KG1 (cell line): ENCODE measurements around the gene JMJD4.

Experiments used
- DNase-seq: peaks from one replicate; lab custom pipeline; 2025; lab: John Stamatoyannopoulos, UW

Gene JMJD4, protein sequence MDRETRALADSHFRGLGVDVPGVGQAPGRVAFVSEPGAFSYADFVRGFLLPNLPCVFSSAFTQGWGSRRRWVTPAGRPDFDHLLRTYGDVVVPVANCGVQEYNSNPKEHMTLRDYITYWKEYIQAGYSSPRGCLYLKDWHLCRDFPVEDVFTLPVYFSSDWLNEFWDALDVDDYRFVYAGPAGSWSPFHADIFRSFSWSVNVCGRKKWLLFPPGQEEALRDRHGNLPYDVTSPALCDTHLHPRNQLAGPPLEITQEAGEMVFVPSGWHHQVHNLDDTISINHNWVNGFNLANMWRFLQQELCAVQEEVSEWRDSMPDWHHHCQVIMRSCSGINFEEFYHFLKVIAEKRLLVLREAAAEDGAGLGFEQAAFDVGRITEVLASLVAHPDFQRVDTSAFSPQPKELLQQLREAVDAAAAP

DNA sequence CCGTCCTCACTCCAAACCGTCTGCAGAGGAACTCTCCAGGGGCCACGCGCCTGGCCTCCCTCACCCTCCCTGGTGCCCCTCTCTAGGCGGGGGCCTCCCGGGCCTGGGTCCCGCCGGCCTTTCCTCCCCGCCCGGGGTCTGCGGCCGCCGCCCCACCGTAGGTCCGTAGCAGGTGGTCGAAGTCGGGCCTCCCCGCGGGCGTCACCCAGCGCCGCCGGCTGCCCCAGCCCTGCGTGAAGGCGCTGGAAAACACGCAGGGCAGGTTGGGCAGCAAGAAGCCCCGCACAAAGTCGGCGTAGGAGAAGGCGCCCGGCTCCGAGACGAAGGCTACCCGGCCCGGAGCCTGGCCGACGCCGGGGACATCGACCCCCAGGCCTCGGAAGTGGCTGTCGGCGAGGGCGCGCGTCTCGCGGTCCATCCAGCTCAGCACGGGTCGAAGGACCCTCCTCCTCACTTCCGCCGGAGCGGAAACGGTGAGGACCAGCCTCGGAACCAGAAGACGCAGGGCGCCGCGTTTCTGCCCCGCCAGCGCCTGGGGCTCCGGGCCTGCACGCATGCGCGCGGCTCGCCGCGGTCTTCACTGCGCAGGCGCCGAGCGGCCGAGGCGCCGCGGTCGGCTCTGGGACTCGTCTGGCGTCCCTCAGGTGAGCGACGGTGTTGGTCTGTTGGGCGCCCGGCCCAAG, at the start of gene JMJD4, which contains the start of gene SNAP47:
JMJD4 (minus strand) TSS at position 447 of the 683 bp plus-strand sequence; CDS start at position 418, 29 bp downstream.
SNAP47 (plus strand) TSS at position 580 of the 683 bp plus-strand sequence. CDS start 12,302 bp downstream, outside the sequence.
- peak; percentile 97 for DNase-seq

DNA sequence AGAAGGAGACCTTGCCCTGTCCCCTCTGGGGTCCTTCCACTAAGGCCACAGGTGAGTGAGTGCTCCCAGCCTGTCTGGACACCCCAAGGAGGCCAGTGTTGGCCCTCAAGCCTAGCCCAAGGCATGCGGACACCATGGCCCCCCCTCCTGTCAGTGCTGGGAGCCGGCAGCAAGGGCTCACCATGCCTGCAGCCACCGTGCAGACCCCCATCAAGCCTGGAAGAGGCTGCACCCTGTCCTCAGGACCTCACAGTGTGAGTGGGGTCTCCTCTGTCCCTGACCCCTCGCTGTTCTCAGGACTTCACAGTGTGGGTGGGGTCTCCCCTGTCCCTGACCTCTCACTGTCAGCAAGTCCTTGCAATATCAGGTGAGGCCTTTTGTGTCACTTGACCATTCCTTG, 47.1 kb upstream of the JMJD4 start:
- no peak for DNase-seq

DNA sequence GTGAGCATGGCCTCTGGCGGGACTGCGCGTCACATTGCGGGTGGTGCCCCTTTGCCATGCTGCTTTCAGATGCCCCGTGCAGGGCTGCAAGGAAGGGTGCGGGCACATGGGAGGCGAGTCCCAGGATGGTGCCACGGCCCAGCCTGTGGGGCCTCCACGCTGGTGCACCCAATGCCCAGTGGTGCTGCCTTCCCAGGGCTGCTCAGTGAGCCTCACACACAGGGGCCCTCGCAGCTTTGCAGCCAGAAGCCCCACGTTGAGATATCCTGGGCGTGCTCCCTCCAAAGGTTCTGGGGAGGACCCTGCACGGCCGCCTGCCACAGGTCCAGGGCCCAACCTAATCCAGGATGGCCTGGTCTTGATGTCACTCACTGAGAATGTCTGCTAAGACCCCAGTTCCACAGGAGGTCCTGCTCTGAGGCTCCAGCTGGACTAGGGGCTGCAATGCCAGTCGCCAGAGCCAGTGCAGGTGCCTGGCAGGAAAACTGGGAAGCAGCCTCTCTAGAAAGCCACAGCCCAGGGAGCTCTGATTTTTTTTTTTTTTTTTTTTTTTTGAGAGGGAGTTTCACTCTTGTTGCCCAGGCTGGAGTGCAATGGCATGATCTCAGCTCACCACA, 46.3 kb upstream of the JMJD4 start:
- no peak for DNase-seq

DNA sequence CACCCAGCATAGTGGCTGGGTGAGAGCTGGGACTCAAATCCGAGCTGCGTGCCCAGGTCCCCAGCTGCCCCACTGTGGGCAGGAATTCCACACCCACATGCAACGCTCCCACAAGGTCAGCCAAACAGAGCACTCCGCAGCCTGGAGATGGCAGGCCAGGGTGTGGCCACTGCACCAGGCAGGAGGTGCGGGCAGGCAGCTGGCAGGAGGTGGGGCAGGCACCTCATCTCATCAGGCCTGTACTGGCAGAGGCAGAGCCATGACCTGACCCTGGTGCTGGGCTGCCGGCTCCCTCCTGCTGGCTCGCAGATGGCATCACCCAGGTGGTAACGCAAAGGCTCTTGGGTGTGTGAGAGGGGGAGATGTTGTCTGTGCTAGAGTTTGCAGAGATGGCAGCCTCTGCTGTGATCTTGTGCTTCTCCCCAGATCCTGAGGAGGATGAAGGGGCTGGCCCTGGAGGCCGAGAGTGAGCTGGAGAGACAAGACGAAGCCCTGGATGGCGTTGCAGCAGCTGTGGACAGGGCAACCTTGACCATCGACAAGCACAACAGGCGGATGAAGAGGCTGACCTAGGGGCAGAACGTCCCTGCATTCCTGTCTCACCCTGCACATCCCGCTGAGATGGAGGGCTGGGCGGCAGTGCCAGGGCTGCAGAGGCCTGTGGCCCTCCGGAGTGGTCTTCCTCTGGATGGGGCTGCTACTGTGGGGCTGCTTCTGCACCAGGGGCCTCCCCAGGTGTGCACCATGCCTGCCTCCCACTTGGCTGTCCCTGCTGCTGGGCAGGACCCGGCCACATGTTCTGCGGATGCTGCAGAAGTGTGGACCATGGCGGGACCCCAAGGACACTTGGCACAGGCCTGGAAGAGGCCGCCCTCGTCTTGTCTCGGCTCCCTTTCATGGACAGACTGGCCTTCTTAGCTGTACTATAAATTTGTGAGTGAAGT, 45.3 kb upstream of the JMJD4 start:
- no peak for DNase-seq

DNA sequence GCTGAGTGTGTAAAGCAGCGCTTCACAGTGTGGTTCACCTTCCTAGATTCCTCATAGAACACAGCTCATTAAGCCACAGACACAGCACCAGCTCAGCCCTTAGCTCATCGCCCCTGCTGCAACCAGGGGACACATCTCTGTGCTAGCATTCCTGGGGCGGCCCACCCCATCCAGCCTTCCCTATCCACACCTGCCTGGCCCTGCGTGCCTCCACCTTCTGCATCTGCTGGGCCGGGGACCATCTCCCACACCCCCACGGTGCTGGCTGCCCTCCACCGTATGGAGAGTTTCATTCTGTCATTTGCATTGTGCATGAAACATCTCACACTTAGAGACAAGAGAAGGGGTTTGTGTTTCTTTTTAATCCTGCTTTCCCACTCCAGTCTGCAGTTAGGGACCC, 44.6 kb upstream of the JMJD4 start:
- no peak for DNase-seq

DNA sequence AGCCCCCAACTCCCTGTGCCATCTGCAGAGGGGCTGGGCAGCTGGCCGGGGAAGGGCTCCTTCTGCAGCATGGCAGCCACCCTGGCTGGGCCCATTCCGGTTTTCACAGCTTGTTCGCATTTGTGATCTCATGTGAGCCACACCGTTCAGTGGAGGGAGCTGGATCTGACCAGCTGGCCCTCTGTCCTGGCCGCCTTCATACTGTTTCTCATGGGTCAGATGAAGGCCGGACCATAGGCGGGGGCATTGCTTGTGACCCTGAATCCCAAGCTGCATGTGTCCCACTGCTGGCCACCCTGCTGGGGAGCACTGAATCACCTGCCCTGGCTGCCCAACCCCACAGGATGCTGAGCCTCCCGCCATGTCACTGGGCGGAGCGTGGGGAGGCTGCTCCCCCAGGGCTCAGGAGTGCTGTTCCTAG, 43.9 kb upstream of the JMJD4 start:
- no peak for DNase-seq

DNA sequence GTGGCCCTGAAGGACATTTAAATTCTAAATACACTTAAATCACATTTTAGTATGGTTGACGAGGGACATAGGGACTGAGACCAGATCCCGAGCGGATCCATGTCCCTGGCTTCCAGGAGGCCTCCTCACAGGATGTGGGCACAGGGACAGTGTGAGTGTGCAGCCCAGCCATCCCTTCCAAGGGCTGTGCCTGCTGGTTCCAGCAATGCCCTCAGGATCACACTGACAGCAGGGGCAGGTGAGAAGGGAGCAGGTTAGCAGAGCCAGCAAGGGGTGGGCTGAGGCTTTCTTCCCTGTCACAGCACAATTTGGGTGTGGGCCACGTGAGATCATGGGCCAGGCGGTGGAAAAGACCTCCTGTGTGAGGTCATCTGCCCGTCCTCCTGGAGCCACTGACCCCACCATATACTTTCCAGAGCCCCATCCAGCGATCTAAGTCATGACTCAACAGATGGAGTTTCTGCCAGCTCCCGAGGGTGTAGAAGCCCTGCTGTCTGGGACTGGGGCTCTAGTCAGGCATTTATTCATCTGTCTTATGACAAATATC, 43.4 kb upstream of the JMJD4 start:
- no peak for DNase-seq

DNA sequence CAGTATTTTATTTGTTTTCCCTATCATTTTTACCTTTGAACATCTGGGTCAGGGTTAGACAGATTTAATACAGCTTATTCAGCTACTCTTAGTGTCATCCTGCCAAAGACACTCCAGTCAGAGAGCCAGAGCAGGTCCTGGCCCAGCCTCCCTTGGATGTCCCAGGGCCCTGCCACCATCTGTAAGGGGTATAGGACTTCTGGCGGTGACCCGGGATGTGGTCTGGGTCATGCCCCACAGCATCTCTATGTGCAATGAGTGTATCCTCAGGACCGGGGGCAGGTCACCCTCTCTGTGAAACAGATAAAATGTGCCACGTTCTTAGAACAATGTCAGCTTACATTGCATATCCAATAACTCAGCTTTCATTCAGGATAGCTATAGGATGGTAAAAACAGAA, 42.5 kb upstream of the JMJD4 start:
- DNase-seq, result no peak

DNA sequence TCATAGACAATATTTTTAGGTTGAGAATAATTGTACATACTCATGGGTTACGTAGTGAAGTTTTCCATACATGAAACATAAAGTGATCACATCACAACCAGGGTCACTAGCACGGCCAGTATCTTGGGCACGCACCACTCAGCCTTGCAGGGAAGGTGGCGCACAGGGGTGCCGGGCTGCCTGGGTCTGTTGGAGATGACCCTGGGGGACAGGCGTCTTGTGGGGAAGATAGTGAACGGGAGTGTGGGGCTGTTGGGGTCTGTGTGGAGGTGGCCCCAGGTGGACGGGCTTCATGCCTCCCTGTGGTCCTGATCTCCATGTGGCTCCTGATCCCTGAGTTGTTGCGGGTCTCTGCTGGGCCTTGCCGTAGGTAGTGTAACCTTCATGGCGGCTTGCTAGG, 42.1 kb upstream of the JMJD4 start:
- DNase-seq, result no peak

DNA sequence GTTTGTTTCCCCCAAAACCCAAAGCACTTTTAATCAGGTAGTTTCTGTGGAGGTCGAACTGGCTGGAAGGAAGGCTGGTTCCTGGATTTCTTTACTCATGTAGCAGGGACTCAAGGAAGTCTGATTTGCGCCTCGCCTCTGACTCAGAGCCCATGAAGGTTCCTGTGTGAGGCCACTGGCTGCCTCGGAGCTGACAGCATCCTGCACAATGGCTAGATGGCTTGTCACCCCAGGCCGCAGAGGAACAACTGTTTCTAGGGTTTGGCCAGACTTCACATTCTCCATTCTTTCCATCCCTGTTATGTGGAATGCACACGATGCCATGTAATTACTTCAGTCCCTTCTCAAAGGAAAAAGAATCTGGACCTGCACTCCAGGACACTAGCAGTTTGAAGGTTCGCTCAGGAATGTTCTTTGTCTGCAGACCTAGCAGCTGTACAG, 41.2 kb upstream of the JMJD4 start:
- no peak for DNase-seq

DNA sequence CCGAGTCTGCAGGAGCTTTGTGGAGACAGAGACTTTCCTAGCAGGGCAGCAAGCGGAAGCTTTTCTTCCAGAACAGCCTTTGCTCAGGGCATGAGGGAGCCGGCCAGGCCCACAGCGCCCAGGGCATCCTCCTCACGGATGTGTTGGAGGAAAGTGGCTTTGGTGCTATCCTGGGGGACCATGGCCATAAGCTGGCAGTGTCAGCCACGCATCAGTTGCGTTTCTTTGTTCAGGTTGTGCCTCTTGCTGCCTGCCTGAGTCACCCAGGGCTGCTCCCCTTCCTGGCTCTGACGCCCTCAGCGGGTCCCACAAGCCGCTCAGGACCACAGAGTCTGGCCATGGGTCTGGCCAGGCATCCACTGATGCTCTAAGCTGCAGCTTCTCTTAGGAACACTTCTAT, 40.7 kb upstream of the JMJD4 start:
- DNase-seq, result no peak

DNA sequence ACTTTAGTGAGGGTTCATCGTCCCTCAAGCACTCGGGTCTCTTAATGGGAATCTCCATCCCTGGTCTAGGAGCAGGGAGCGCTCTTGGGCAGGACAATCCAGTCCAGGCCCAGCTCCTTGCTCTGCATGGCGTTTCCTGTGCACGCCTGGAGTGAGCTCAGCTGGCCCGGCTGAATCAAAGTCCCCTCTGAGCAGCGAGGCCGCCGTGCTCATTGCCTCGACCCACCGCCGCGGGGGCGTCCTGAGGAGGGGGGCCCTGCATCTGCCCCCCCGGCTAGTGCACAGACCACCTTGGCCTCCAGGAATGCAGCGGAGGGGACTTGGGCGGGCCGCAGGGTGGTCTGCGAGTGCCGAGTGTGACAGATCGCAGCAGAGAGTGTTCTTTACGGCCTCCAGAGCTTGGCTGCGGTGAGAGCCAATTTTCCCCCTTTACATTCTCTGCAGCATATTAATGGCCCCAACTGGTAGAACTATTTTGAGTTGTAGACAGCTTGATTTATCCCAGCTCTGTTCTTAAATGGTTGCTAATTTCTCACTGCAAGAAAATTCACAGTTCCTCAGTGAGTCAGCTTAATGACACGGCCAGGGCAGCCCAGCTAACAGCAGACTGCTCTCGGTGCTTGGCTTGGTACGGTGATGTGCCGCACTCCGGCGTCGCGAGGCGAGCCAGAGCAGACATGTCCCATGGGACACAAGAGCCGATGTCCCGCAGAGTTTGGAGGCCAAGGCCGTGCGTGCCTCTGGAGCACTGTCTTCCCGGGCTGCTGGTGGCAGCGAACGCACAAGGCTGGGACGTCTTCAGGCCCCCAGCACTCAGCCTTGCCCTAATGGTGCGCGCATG, 39.9 kb upstream of the JMJD4 start:
- no peak for DNase-seq

DNA sequence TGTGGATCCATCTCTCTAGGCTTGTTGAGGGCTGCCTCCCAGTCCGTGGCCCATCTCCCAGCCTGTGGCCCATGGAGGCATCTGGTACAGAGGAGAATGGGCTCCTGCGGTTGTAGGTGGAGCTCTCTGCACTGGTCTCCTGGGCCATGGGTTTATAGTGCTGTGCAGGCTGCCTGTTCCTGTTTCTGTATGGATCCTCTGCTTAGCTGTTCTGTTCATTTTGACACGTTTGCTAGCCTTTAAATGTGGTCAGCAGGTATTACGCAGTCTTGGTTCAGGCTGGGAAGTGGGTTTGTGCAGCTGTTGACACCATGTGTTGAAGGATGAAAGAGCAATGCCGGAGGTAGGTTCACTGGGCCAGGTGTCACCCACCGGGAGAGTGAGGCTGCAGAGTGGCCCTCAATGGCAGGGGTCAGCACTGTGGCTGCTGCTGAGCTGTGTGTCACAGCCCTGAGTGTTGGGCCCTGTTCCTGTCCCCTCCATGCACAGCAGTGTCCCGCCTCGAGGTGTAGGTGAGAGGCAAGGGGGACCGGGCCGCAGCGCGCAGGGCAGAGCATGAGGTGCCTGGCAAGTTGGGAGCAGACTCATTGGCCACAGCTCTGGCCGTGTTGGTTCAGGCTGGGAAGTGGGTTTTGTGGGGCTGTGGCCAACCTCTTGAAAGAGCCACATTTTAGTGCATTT, 39.1 kb upstream of the JMJD4 start:
- no peak for DNase-seq

DNA sequence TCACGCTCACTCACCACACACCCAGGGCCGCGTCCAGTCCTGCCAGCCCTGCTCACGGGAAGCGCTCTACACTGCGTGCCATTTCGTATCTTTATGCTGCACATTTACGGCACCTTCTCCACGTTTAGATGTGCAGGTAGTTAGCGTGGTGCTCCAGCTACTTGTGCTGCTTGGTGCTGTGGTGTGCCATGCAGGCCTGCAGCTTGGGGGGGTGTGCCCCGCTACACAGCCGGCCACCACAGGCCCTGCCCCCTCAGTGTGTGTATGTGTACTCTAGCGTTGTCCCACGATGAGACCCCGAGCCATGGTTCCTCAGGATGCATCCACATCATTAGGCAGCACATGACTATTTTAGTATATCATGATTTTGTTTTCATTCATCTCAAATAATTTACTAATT, 38.5 kb upstream of the JMJD4 start:
- DNase-seq, result no peak

DNA sequence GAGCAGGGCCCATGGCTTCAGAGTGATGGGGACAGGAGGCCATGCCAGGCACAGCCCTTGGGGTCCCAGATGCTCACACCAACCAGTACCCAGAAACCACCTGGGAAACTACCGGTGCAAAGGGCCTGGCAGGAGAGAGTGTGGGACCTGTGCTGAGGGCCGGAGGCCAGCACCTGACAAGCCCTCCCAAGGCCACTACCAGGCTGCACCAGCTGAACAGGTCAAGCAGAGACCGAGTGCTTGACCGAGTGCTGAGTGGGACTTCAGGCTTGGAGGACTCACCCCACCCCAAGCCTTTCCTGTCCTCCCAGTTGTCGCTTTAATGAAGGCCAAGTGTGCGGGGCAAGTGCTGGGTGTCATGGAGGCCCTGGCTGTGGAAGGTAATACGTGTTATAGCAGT, 36.7 kb upstream of the JMJD4 start:
- no peak for DNase-seq

DNA sequence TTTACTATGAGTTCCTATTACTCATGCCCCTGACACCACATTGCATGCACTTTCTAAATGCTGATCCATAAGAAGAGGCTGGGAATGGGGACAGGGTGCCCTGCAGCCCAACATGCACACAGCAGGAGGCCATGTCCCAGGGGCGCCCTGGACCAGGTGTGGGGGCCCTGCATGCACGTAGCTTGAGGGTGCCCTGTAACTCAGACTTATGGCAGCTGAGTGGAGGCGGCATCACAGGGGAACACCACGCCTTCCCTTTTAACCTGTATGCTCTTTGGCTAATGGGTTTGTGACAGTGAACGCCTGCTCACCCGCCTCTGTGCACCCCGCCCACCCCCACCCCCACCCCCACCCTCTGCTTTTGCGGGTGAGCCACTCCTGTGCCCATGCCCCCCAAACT, 36.2 kb upstream of the JMJD4 start:
- DNase-seq, result no peak

DNA sequence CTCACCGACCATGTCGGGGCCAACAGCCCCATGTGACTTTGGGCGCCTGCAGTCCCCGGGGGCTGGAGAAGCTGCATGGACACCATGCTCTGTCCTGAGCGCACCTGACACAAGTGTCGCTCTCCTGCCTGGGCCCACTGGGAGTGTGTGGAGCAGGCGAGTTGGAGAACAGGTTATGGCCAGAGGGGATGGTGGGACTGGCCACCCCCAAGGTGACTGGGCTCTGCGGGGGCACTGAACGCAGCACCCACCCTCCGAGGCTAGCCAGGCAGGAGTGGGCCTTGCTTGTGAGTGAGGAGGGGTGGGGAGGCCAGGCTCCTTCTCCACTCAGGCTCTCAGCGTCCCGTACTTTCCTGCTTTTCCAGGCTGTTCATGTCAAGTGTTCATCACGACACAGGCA, 35.7 kb upstream of the JMJD4 start:
- DNase-seq, result no peak

DNA sequence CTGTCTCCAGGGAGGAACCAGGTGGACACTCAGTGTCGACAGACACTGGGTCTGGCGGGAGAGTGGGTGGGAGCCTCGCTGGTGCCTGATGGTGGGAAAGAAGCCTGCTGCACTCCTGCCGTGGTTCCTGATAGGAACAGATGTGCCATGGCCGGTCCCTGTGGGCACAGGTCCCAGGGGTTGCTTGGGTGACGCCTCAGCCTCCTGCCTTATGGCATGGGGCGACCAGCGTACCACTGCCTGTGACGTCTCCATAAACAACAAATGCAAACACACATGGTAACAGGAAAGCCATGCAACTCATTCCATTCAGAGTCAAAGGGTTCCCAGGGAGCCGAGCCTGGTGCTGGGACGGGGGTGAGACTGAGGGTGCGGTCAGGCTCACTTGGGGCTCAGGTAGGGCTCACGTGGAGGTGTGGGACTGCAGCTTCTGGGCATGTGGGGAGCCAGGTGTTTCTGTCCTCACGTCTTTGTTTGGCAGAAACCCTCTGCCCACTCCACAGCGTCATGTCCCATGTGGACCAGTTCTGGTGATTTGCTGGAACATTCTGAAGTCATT, 34.9 kb upstream of the JMJD4 start:
- no peak for DNase-seq

DNA sequence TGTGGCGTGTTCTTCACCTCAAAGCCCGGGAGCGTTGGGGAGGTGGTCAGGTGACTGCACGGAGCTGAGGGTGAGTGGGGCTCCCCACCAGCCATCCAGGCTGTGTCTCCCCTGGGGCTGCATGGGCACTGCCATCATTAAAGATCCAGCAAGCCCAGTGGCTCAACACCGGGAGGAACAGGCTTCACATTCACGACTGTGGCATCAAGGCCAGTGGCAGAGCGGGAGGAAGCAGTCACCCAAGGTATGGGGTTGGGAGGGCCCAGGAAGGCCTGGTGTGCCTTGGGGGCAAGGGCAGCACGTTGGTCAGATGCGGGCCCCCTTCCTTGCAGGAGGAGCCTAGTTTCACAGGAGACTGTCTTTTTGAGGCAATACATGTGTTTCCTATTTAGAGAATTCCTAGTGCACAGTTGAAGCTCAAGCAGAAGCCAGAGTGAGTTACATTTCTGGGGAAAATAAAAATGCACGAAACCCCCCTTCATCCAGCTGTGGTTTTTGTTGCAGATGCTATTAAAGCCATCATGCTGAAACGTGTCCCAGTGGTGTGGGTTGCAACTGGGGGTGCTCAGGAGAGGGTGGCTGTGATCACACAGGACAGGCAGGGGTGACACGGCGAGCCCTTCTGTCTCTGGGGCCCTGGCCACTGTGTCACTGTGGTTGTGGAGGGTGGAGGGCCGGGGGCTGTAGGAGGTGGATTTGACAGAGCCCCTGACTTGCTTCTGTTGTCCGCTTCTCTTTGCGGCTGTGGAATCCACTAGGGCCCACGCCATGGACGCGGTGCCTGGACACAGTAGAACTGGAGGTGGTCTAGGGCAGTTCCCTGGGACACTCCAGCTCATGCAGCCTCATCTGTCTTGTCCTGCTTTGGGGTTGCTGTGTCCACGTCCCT, 34.2 kb upstream of the JMJD4 start:
- no peak for DNase-seq
